ENCODE measurements around the gene DDX1. TPM values are rescaled to one million over a fixed set of nuclear protein-coding genes. Genes with fewer than 3 reads are reported as not detected.

The DDX1 gene
- total RNA-seq, 1 experiment from 2014 or later: 115 TPM

DNA sequence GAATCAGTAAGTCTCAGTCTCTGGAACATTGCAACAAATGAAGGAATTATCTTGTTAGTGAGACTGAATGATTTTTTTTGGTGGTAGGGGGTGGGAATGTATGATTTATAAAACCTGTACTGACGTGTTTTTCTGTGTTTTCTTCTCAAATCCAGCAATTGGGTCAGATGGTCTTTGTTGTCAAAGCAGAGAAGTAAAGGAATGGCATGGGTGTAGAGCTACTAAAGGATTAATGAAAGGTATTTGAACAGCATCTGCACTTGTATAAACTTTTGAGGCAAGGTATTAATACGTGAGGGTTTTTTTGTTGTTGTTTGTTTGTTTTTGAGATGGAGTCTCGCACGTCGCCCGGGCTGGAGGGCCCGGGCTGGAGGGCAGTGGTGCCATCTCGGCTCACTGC lies 10.7 kb downstream of the DDX1 start:
- no peaks in the 10 kb centered on the region for H3K27me3 Mint-ChIP-seq (ENCODE audit: low read depth)
- H3K27ac Mint-ChIP-seq: no peak overlapping the region
- H3K4me1 Mint-ChIP-seq: no peaks in the 10 kb centered on the region
- POLR2A ChIA-PET: no interaction called here
- no peak overlapping the region for H3K4me3 Mint-ChIP-seq
- no peak for DNase-seq (ENCODE audit: low spot score)
- TF ChIP-seq ZBTB21 (CRISPR knock-in tag; IDR thresholded peaks at IDR 0.05; ENCODE audit: borderline replicate concordance): no peak
- TF ChIP-seq, protein P1, sequence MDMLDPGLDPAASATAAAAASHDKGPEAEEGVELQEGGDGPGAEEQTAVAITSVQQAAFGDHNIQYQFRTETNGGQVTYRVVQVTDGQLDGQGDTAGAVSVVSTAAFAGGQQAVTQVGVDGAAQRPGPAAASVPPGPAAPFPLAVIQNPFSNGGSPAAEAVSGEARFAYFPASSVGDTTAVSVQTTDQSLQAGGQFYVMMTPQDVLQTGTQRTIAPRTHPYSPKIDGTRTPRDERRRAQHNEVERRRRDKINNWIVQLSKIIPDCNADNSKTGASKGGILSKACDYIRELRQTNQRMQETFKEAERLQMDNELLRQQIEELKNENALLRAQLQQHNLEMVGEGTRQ (CRISPR knock-in tag; IDR thresholded peaks at IDR 0.05): no peak
- no peak for TF ChIP-seq ZNF263 (CRISPR knock-in tag; IDR thresholded peaks at IDR 0.05; ENCODE audit: low read depth)
- no peak for TF ChIP-seq ZNF423 (CRISPR knock-in tag; IDR thresholded peaks at IDR 0.05)
- TF ChIP-seq SOX15 (CRISPR knock-in tag; IDR thresholded peaks at IDR 0.05): no peak
- TF ChIP-seq, protein P2, sequence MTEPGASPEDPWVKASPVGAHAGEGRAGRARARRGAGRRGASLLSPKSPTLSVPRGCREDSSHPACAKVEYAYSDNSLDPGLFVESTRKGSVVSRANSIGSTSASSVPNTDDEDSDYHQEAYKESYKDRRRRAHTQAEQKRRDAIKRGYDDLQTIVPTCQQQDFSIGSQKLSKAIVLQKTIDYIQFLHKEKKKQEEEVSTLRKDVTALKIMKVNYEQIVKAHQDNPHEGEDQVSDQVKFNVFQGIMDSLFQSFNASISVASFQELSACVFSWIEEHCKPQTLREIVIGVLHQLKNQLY (CRISPR knock-in tag; IDR thresholded peaks at IDR 0.05): no peak
- TF ChIP-seq TCF7 (CRISPR knock-in tag; IDR thresholded peaks at IDR 0.05; ENCODE audit: low read depth): no peak
- TF ChIP-seq ATF1 (CRISPR knock-in tag; IDR thresholded peaks at IDR 0.05): no peak
- CTCF ChIA-PET: no interaction called here
- peaks cover 86% of the 10 kb centered on the region for H3K36me3 Mint-ChIP-seq
- H3K9me3 Mint-ChIP-seq: no peaks in the 10 kb centered on the region
- ATAC-seq: no peak

DNA sequence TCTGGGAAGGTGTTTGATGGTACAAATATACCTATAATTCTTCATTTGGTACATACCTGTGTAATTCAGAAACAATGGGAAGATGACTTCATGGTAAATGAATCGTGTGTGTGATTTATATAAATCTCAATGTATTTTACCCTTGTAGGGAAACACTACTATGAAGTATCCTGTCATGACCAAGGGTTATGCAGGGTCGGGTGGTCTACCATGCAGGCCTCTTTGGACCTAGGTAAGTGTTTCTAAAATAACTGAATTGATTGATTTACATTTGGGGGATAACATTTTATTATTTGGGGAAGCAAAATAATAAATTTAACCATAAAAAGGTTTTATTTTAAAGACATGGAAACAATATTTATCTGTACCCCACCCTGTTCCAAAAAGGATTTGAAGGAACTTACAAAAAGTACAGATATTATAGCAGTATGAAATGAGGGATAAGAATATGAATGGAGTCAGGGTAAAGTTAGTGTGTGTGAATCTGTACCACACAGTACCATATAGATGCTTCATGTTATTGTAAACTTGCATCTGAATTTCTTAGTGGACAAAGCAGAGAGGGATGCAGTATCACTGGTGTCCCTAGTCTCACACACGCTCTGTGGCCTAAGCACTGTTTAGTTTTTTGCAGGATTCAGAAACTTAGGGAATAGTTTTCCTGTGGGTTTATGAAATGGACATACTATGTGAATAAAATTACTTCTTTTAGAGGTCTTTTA lies 11.5 kb downstream of the DDX1 start:
- ChIA-PET POLR2A (no interaction called here), CTCF (no interaction called here)
- TF ChIP-seq SMAD3 (CRISPR knock-in tag; IDR thresholded peaks at IDR 0.05; ENCODE audit: borderline replicate concordance) (no peak), JUN (CRISPR knock-in tag; IDR thresholded peaks at IDR 0.05) (no peak), MXD4 (CRISPR knock-in tag; IDR thresholded peaks at IDR 0.05; ENCODE audit: borderline replicate concordance) (no peak), FOXJ3 (CRISPR knock-in tag; IDR thresholded peaks at IDR 0.05; ENCODE audit: borderline replicate concordance) (no peak), TEAD4 (CRISPR knock-in tag; IDR thresholded peaks at IDR 0.05) (no peak), NFYB (CRISPR knock-in tag; conservative IDR thresholded peaks at IDR 0.05; ENCODE audit: low read depth) (no peak), SOX15 (CRISPR knock-in tag; IDR thresholded peaks at IDR 0.05) (no peak), ZNF121 (CRISPR knock-in tag; IDR thresholded peaks at IDR 0.05) (no peak), ELF4 (CRISPR knock-in tag; IDR thresholded peaks at IDR 0.05; ENCODE audit: low read depth) (no peak), OVOL2 (CRISPR knock-in tag; IDR thresholded peaks at IDR 0.05; ENCODE audit: borderline replicate concordance) (no peak), RORB (CRISPR knock-in tag; IDR thresholded peaks at IDR 0.05) (no peak), GABPB1 (CRISPR knock-in tag; IDR thresholded peaks at IDR 0.05) (no peak), FOXP1 (CRISPR knock-in tag; IDR thresholded peaks at IDR 0.05; ENCODE audit: borderline replicate concordance) (no peak)
- TF ChIP-seq, protein P3, sequence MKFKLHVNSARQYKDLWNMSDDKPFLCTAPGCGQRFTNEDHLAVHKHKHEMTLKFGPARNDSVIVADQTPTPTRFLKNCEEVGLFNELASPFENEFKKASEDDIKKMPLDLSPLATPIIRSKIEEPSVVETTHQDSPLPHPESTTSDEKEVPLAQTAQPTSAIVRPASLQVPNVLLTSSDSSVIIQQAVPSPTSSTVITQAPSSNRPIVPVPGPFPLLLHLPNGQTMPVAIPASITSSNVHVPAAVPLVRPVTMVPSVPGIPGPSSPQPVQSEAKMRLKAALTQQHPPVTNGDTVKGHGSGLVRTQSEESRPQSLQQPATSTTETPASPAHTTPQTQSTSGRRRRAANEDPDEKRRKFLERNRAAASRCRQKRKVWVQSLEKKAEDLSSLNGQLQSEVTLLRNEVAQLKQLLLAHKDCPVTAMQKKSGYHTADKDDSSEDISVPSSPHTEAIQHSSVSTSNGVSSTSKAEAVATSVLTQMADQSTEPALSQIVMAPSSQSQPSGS (CRISPR knock-in tag; IDR thresholded peaks at IDR 0.05; ENCODE audit: borderline replicate concordance, low read depth): no peak
- TF ChIP-seq, protein P4, sequence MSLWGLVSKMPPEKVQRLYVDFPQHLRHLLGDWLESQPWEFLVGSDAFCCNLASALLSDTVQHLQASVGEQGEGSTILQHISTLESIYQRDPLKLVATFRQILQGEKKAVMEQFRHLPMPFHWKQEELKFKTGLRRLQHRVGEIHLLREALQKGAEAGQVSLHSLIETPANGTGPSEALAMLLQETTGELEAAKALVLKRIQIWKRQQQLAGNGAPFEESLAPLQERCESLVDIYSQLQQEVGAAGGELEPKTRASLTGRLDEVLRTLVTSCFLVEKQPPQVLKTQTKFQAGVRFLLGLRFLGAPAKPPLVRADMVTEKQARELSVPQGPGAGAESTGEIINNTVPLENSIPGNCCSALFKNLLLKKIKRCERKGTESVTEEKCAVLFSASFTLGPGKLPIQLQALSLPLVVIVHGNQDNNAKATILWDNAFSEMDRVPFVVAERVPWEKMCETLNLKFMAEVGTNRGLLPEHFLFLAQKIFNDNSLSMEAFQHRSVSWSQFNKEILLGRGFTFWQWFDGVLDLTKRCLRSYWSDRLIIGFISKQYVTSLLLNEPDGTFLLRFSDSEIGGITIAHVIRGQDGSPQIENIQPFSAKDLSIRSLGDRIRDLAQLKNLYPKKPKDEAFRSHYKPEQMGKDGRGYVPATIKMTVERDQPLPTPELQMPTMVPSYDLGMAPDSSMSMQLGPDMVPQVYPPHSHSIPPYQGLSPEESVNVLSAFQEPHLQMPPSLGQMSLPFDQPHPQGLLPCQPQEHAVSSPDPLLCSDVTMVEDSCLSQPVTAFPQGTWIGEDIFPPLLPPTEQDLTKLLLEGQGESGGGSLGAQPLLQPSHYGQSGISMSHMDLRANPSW (CRISPR knock-in tag; conservative IDR thresholded peaks at IDR 0.05; ENCODE audit: low read depth): no peak
- TF ChIP-seq, protein P5, sequence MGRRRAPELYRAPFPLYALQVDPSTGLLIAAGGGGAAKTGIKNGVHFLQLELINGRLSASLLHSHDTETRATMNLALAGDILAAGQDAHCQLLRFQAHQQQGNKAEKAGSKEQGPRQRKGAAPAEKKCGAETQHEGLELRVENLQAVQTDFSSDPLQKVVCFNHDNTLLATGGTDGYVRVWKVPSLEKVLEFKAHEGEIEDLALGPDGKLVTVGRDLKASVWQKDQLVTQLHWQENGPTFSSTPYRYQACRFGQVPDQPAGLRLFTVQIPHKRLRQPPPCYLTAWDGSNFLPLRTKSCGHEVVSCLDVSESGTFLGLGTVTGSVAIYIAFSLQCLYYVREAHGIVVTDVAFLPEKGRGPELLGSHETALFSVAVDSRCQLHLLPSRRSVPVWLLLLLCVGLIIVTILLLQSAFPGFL (CRISPR knock-in tag; IDR thresholded peaks at IDR 0.05; ENCODE audit: borderline replicate concordance): no peak
- no peak for DNase-seq (ENCODE audit: low spot score)
- Mint-ChIP-seq H3K4me3 (no peak overlapping the region), H3K4me1 (no peaks in the 10 kb centered on the region), H3K36me3 (peaks cover 91% of the 10 kb centered on the region), H3K27ac (no peak overlapping the region), H3K27me3 (ENCODE audit: low read depth) (no peaks in the 10 kb centered on the region), H3K9me3 (no peaks in the 10 kb centered on the region)
- ATAC-seq: no peak

Data from WTC11 (cell line).